Measurements from ENCODE around the gene PTPRM.

Gene PTPRM

GRCh38 chr18:8264116-8264515 lies 697.0 kb downstream of the PTPRM start:
- H3K27me3 ChIP-seq (ENCODE audit: control insufficient read depth, insufficient read depth, low read length) = no peaks in the 10 kb centered on the region
- no peaks in the 10 kb centered on the region for H3K4me1 ChIP-seq (ENCODE audit: control insufficient read depth, insufficient read depth, low read length)
- no peak overlapping the region for H3K4me3 ChIP-seq (ENCODE audit: low read length)
- no peaks in the 10 kb centered on the region for H3K9me3 ChIP-seq (replicated peaks; ENCODE audit: low read length)
- H3K4me2 ChIP-seq (ENCODE audit: low read length) = no peak overlapping the region
- H3K36me3 ChIP-seq (ENCODE audit: insufficient read depth, low read length) = no peaks in the 10 kb centered on the region
- no peak overlapping the region for H3K9ac ChIP-seq (ENCODE audit: low read depth, low read length)

- H3K36me3 ChIP-seq (ENCODE audit: insufficient read depth, low read length) = no peaks in the 10 kb centered on the region
- no peaks in the 10 kb centered on the region for H3K4me1 ChIP-seq (ENCODE audit: control insufficient read depth, insufficient read depth, low read length)
- H3K9me3 ChIP-seq (replicated peaks; ENCODE audit: low read length) = no peaks in the 10 kb centered on the region
- no peak overlapping the region for H3K4me2 ChIP-seq (ENCODE audit: low read length)
- no peak overlapping the region for H3K9ac ChIP-seq (ENCODE audit: low read depth, low read length)
- no peak overlapping the region for H3K4me3 ChIP-seq (ENCODE audit: low read length)
- H3K27me3 ChIP-seq (ENCODE audit: control insufficient read depth, insufficient read depth, low read length) = no peaks in the 10 kb centered on the region
Observed at GRCh38 chr18:8264861-8265411, 697.8 kb downstream of the PTPRM start.

- no peak overlapping the region for H3K9ac ChIP-seq (ENCODE audit: low read depth, low read length)
- H3K4me1 ChIP-seq (ENCODE audit: control insufficient read depth, insufficient read depth, low read length) = no peaks in the 10 kb centered on the region
- H3K27me3 ChIP-seq (ENCODE audit: control insufficient read depth, insufficient read depth, low read length) = no peaks in the 10 kb centered on the region
- no peaks in the 10 kb centered on the region for H3K9me3 ChIP-seq (replicated peaks; ENCODE audit: low read length)
- H3K36me3 ChIP-seq (ENCODE audit: insufficient read depth, low read length) = no peaks in the 10 kb centered on the region
- no peak overlapping the region for H3K4me3 ChIP-seq (ENCODE audit: low read length)
- no peak overlapping the region for H3K4me2 ChIP-seq (ENCODE audit: low read length)
Observed at GRCh38 chr18:8272254-8272653, 705.1 kb downstream of the PTPRM start.

GRCh38 chr18:8274370-8274769 lies 707.3 kb downstream of the PTPRM start:
- Histone ChIP-seq H3K4me2 (ENCODE audit: low read length) (no peak overlapping the region), H3K27me3 (ENCODE audit: control insufficient read depth, insufficient read depth, low read length) (no peaks in the 10 kb centered on the region), H3K9ac (ENCODE audit: low read depth, low read length) (no peak overlapping the region), H3K4me3 (ENCODE audit: low read length) (no peak overlapping the region), H3K9me3 (replicated peaks; ENCODE audit: low read length) (no peaks in the 10 kb centered on the region), H3K4me1 (ENCODE audit: control insufficient read depth, insufficient read depth, low read length) (no peaks in the 10 kb centered on the region), H3K36me3 (ENCODE audit: insufficient read depth, low read length) (no peaks in the 10 kb centered on the region)

- H3K36me3 ChIP-seq (ENCODE audit: insufficient read depth, low read length) = no peaks in the 10 kb centered on the region
- no peak overlapping the region for H3K9ac ChIP-seq (ENCODE audit: low read depth, low read length)
- H3K4me2 ChIP-seq (ENCODE audit: low read length) = no peak overlapping the region
- no peaks in the 10 kb centered on the region for H3K9me3 ChIP-seq (replicated peaks; ENCODE audit: low read length)
- no peaks in the 10 kb centered on the region for H3K27me3 ChIP-seq (ENCODE audit: control insufficient read depth, insufficient read depth, low read length)
- H3K4me3 ChIP-seq (ENCODE audit: low read length) = no peak overlapping the region
- H3K4me1 ChIP-seq (ENCODE audit: control insufficient read depth, insufficient read depth, low read length) = no peaks in the 10 kb centered on the region
Observed at GRCh38 chr18:8276406-8276805, 709.3 kb downstream of the PTPRM start.

GRCh38 chr18:8277270-8277669 lies 710.2 kb downstream of the PTPRM start:
- Histone ChIP-seq H3K4me3 (ENCODE audit: low read length) (no peak overlapping the region), H3K27me3 (ENCODE audit: control insufficient read depth, insufficient read depth, low read length) (no peaks in the 10 kb centered on the region), H3K9me3 (replicated peaks; ENCODE audit: low read length) (no peaks in the 10 kb centered on the region), H3K4me1 (ENCODE audit: control insufficient read depth, insufficient read depth, low read length) (no peaks in the 10 kb centered on the region), H3K9ac (ENCODE audit: low read depth, low read length) (no peak overlapping the region), H3K36me3 (ENCODE audit: insufficient read depth, low read length) (no peaks in the 10 kb centered on the region), H3K4me2 (ENCODE audit: low read length) (no peak overlapping the region)

GRCh38 chr18:8279346-8279745 lies 712.2 kb downstream of the PTPRM start:
- Histone ChIP-seq H3K4me1 (ENCODE audit: control insufficient read depth, insufficient read depth, low read length) (peaks cover 8% of the 10 kb centered on the region), H3K27me3 (ENCODE audit: control insufficient read depth, insufficient read depth, low read length) (no peaks in the 10 kb centered on the region), H3K4me3 (ENCODE audit: low read length) (no peak overlapping the region), H3K9me3 (replicated peaks; ENCODE audit: low read length) (no peaks in the 10 kb centered on the region), H3K4me2 (ENCODE audit: low read length) (no peak overlapping the region), H3K9ac (ENCODE audit: low read depth, low read length) (no peak overlapping the region), H3K36me3 (ENCODE audit: insufficient read depth, low read length) (no peaks in the 10 kb centered on the region)

- peaks cover 8% of the 10 kb centered on the region for H3K4me1 ChIP-seq (ENCODE audit: control insufficient read depth, insufficient read depth, low read length)
- H3K9ac ChIP-seq (ENCODE audit: low read depth, low read length) = no peak overlapping the region
- H3K36me3 ChIP-seq (ENCODE audit: insufficient read depth, low read length) = no peaks in the 10 kb centered on the region
- no peaks in the 10 kb centered on the region for H3K27me3 ChIP-seq (ENCODE audit: control insufficient read depth, insufficient read depth, low read length)
- no peaks in the 10 kb centered on the region for H3K9me3 ChIP-seq (replicated peaks; ENCODE audit: low read length)
- no peak overlapping the region for H3K4me2 ChIP-seq (ENCODE audit: low read length)
- H3K4me3 ChIP-seq (ENCODE audit: low read length) = no peak overlapping the region
Observed at GRCh38 chr18:8279781-8280330, 712.7 kb downstream of the PTPRM start.

GRCh38 chr18:8283891-8284585 lies 716.9 kb downstream of the PTPRM start:
- H3K9me3 ChIP-seq (replicated peaks; ENCODE audit: low read length) = no peaks in the 10 kb centered on the region
- peaks cover 8% of the 10 kb centered on the region for H3K4me1 ChIP-seq (ENCODE audit: control insufficient read depth, insufficient read depth, low read length)
- H3K27me3 ChIP-seq (ENCODE audit: control insufficient read depth, insufficient read depth, low read length) = no peaks in the 10 kb centered on the region
- H3K36me3 ChIP-seq (ENCODE audit: insufficient read depth, low read length) = no peaks in the 10 kb centered on the region
- no peak overlapping the region for H3K9ac ChIP-seq (ENCODE audit: low read depth, low read length)
- H3K4me3 ChIP-seq (ENCODE audit: low read length) = no peak overlapping the region
- peak overlapping the region; percentile 48 for H3K4me2 ChIP-seq (ENCODE audit: low read length)

GRCh38 chr18:8286303-8286702 lies 719.2 kb downstream of the PTPRM start:
- Histone ChIP-seq H3K27me3 (ENCODE audit: control insufficient read depth, insufficient read depth, low read length) (no peaks in the 10 kb centered on the region), H3K4me1 (ENCODE audit: control insufficient read depth, insufficient read depth, low read length) (peaks cover 8% of the 10 kb centered on the region)

GRCh38 chr18:8287196-8287885 lies 720.2 kb downstream of the PTPRM start:
- Histone ChIP-seq H3K9me3 (replicated peaks; ENCODE audit: low read length) (no peaks in the 10 kb centered on the region), H3K4me1 (ENCODE audit: control insufficient read depth, insufficient read depth, low read length) (peaks cover 8% of the 10 kb centered on the region), H3K36me3 (ENCODE audit: insufficient read depth, low read length) (no peaks in the 10 kb centered on the region), H3K27me3 (ENCODE audit: control insufficient read depth, insufficient read depth, low read length) (no peaks in the 10 kb centered on the region), H3K4me2 (ENCODE audit: low read length) (no peak overlapping the region), H3K4me3 (ENCODE audit: low read length) (no peak overlapping the region), H3K9ac (ENCODE audit: low read depth, low read length) (no peak overlapping the region)

More at GRCh38 chr18:8286303-8286702, 719.2 kb downstream of the PTPRM start:
- no peaks in the 10 kb centered on the region for H3K9me3 ChIP-seq (replicated peaks; ENCODE audit: low read length)
- no peaks in the 10 kb centered on the region for H3K36me3 ChIP-seq (ENCODE audit: insufficient read depth, low read length)
- no peak overlapping the region for H3K9ac ChIP-seq (ENCODE audit: low read depth, low read length)
- H3K4me2 ChIP-seq (ENCODE audit: low read length) = no peak overlapping the region
- H3K4me3 ChIP-seq (ENCODE audit: low read length) = no peak overlapping the region

Measured in skeletal muscle satellite cell (primary cell).